ENCODE results near the gene CYP4B1. TPM values are rescaled to one million over a fixed set of nuclear protein-coding genes. Genes with fewer than 3 reads are reported as not detected.
"Not testable (repeated sequence)": the region's sequence is repeated elsewhere in the genome, so short reads cannot be mapped to it uniquely, and the experiment has no call there.

The CYP4B1 gene
- total RNA-seq, 1 donor from 2014 or later: not detected

GRCh38 chr1:46769028-46769740, 29.7 kb upstream of the CYP4B1 start:
- Mint-ChIP-seq H3K9me3 (peaks cover 38% of the 10 kb centered on the region), H3K27me3 (ENCODE audit: low read depth) (no peaks in the 10 kb centered on the region), H3K4me3 (ENCODE audit: low read depth) (no peak overlapping the region), H3K36me3 (ENCODE audit: low read depth) (no peaks in the 10 kb centered on the region), H3K4me1 (ENCODE audit: low read depth) (no peaks in the 10 kb centered on the region), H3K27ac (no peak overlapping the region)
- DNase-seq (ENCODE audit: low spot score): no peak
- intact Hi-C loops (cut with micrococcal nuclease): no loop called here

- DNase-seq (ENCODE audit: low spot score): no peak
- Mint-ChIP-seq H3K4me1 (ENCODE audit: low read depth) (no peaks in the 10 kb centered on the region), H3K27me3 (ENCODE audit: low read depth) (no peaks in the 10 kb centered on the region), H3K27ac (no peak overlapping the region), H3K9me3 (peaks cover 38% of the 10 kb centered on the region), H3K4me3 (ENCODE audit: low read depth) (no peak overlapping the region), H3K36me3 (ENCODE audit: low read depth) (no peaks in the 10 kb centered on the region)
- intact Hi-C loops (cut with micrococcal nuclease): no loop called here
Measured at GRCh38 chr1:46770541-46770940, 28.3 kb upstream of the CYP4B1 start.

GRCh38 chr1:46772571-46772970, 26.3 kb upstream of the CYP4B1 start:
- Mint-ChIP-seq H3K4me3 (ENCODE audit: low read depth) (no peak overlapping the region), H3K27ac (no peak overlapping the region), H3K9me3 (peaks cover 38% of the 10 kb centered on the region), H3K4me1 (ENCODE audit: low read depth) (no peaks in the 10 kb centered on the region), H3K27me3 (ENCODE audit: low read depth) (no peaks in the 10 kb centered on the region), H3K36me3 (ENCODE audit: low read depth) (no peaks in the 10 kb centered on the region)
- DNase-seq (ENCODE audit: low spot score): no peak
- intact Hi-C loops (cut with micrococcal nuclease): no loop called here

GRCh38 chr1:46774297-46774696, 24.5 kb upstream of the CYP4B1 start:
- Mint-ChIP-seq H3K27me3 (ENCODE audit: low read depth) (no peaks in the 10 kb centered on the region), H3K27ac (no peak overlapping the region), H3K4me1 (ENCODE audit: low read depth) (no peaks in the 10 kb centered on the region), H3K4me3 (ENCODE audit: low read depth) (no peak overlapping the region), H3K9me3 (peaks cover 28% of the 10 kb centered on the region), H3K36me3 (ENCODE audit: low read depth) (no peaks in the 10 kb centered on the region)
- DNase-seq (ENCODE audit: low spot score): no peak
- intact Hi-C loops (cut with micrococcal nuclease): no loop called here

GRCh38 chr1:46778456-46778855, 20.4 kb upstream of the CYP4B1 start:
- H3K9me3 Mint-ChIP-seq: peaks cover 11% of the 10 kb centered on the region
- H3K27ac Mint-ChIP-seq; intact Hi-C loops (cut with micrococcal nuclease); DNase-seq (ENCODE audit: low spot score); H3K4me1 Mint-ChIP-seq (ENCODE audit: low read depth); H3K4me3 Mint-ChIP-seq (ENCODE audit: low read depth); H3K27me3 Mint-ChIP-seq (ENCODE audit: low read depth); H3K36me3 Mint-ChIP-seq (ENCODE audit: low read depth): not testable (repeated sequence)

- no peaks in the 10 kb centered on the region for H3K4me1 Mint-ChIP-seq (ENCODE audit: low read depth)
- H3K27ac Mint-ChIP-seq: no peak overlapping the region
- H3K9me3 Mint-ChIP-seq: peaks cover 12% of the 10 kb centered on the region
- DNase-seq (ENCODE audit: low spot score): no peak
- no peaks in the 10 kb centered on the region for H3K36me3 Mint-ChIP-seq (ENCODE audit: low read depth)
- H3K27me3 Mint-ChIP-seq (ENCODE audit: low read depth): peaks cover 5% of the 10 kb centered on the region
- intact Hi-C loops (cut with micrococcal nuclease): no loop called here
- H3K4me3 Mint-ChIP-seq (ENCODE audit: low read depth): no peak overlapping the region
Measured at GRCh38 chr1:46784666-46785065, 14.2 kb upstream of the CYP4B1 start.

- DNase-seq (ENCODE audit: low spot score); H3K27ac Mint-ChIP-seq; H3K27me3 Mint-ChIP-seq (ENCODE audit: low read depth); H3K4me3 Mint-ChIP-seq (ENCODE audit: low read depth); intact Hi-C loops (cut with micrococcal nuclease); H3K36me3 Mint-ChIP-seq (ENCODE audit: low read depth); H3K9me3 Mint-ChIP-seq; H3K4me1 Mint-ChIP-seq (ENCODE audit: low read depth): not testable (repeated sequence)
Measured at GRCh38 chr1:46788634-46789033, 10.2 kb upstream of the CYP4B1 start.

- intact Hi-C loops (cut with micrococcal nuclease): no loop called here
- DNase-seq (ENCODE audit: low spot score): no peak
- Mint-ChIP-seq H3K4me1 (ENCODE audit: low read depth) (no peaks in the 10 kb centered on the region), H3K36me3 (ENCODE audit: low read depth) (no peaks in the 10 kb centered on the region), H3K27ac (no peak overlapping the region), H3K9me3 (no peaks in the 10 kb centered on the region), H3K27me3 (ENCODE audit: low read depth) (peaks cover 3% of the 10 kb centered on the region), H3K4me3 (ENCODE audit: low read depth) (no peak overlapping the region)
Measured at GRCh38 chr1:46790446-46791101, 8.3 kb upstream of the CYP4B1 start.

- Mint-ChIP-seq H3K9me3 (no peaks in the 10 kb centered on the region), H3K4me3 (ENCODE audit: low read depth) (no peak overlapping the region), H3K36me3 (ENCODE audit: low read depth) (no peaks in the 10 kb centered on the region), H3K27ac (no peak overlapping the region), H3K4me1 (ENCODE audit: low read depth) (no peaks in the 10 kb centered on the region), H3K27me3 (ENCODE audit: low read depth) (peaks cover 7% of the 10 kb centered on the region)
- intact Hi-C loops (cut with micrococcal nuclease): no loop called here
- no peak for DNase-seq (ENCODE audit: low spot score)
Measured at GRCh38 chr1:46793126-46793525, 5.7 kb upstream of the CYP4B1 start.

- no peak overlapping the region for H3K27ac Mint-ChIP-seq
- H3K4me1 Mint-ChIP-seq (ENCODE audit: low read depth): no peaks in the 10 kb centered on the region
- intact Hi-C loops (cut with micrococcal nuclease): no loop called here
- H3K9me3 Mint-ChIP-seq: no peaks in the 10 kb centered on the region
- no peaks in the 10 kb centered on the region for H3K36me3 Mint-ChIP-seq (ENCODE audit: low read depth)
- no peak overlapping the region for H3K4me3 Mint-ChIP-seq (ENCODE audit: low read depth)
- DNase-seq (ENCODE audit: low spot score): no peak
- H3K27me3 Mint-ChIP-seq (ENCODE audit: low read depth): peaks cover 4% of the 10 kb centered on the region
Measured at GRCh38 chr1:46797696-46798470, 963 bp upstream of the CYP4B1 start.

- Mint-ChIP-seq H3K27me3 (ENCODE audit: low read depth) (peaks cover 4% of the 10 kb centered on the region), H3K9me3 (no peaks in the 10 kb centered on the region), H3K4me3 (ENCODE audit: low read depth) (no peak overlapping the region), H3K36me3 (ENCODE audit: low read depth) (no peaks in the 10 kb centered on the region), H3K27ac (no peak overlapping the region), H3K4me1 (ENCODE audit: low read depth) (no peaks in the 10 kb centered on the region)
- intact Hi-C loops (cut with micrococcal nuclease): no loop called here
- DNase-seq (ENCODE audit: low spot score): no peak
Measured at GRCh38 chr1:46800742-46801141, 1.9 kb downstream of the CYP4B1 start.

- no peak overlapping the region for H3K4me3 Mint-ChIP-seq (ENCODE audit: low read depth)
- no peaks in the 10 kb centered on the region for H3K4me1 Mint-ChIP-seq (ENCODE audit: low read depth)
- H3K36me3 Mint-ChIP-seq (ENCODE audit: low read depth): no peaks in the 10 kb centered on the region
- no peak for DNase-seq (ENCODE audit: low spot score)
- intact Hi-C loops (cut with micrococcal nuclease): no loop called here
- H3K27me3 Mint-ChIP-seq (ENCODE audit: low read depth): peaks cover 1% of the 10 kb centered on the region
- H3K9me3 Mint-ChIP-seq: no peaks in the 10 kb centered on the region
- H3K27ac Mint-ChIP-seq: no peak overlapping the region
Measured at GRCh38 chr1:46801323-46802055, 2.6 kb downstream of the CYP4B1 start.
